Hepatocyte (in vitro differentiated cells): ENCODE measurements around the gene C2.

Experiments
- EZH2 ChIP-seq: fragments of 200-600 bp; sonication (generic); IDR thresholded peaks from 2 replicates; pipeline ENCODE4 v1.6.1; 2016; ENCODE audit warnings: antibody characterized with exemption, mild to moderate bottlenecking, borderline replicate concordance
- TF ChIP-seq, protein P1 (sequence below): fragments of 200-600 bp; sonication (generic); IDR thresholded peaks from 2 replicates; pipeline ENCODE4 v1.5.1; 2016; ENCODE audit warnings: antibody characterized with exemption, mild to moderate bottlenecking; ENCODE audit not compliant: poor library complexity

DNA sequence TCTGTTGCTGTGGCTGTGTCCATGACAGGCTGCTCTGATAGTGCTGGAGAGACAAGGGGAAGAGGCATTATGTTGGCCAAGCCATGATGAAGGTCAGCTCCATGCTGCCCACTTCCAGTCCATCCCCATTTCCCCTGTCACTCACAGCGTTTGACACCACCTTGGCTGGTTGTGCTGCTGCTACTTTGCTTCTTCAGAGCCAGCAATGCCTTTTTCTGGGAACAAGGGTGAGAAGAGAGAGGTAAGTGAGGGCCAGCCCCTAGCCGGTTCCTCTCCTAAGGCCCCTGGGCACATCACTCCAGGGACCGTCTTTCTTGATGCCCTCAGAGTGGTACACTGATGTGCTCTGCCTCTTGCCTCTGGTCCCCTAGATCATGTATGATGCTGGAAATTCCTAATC, 29.3 kb downstream of the C2 start:
- TF ChIP-seq, protein P1, sequence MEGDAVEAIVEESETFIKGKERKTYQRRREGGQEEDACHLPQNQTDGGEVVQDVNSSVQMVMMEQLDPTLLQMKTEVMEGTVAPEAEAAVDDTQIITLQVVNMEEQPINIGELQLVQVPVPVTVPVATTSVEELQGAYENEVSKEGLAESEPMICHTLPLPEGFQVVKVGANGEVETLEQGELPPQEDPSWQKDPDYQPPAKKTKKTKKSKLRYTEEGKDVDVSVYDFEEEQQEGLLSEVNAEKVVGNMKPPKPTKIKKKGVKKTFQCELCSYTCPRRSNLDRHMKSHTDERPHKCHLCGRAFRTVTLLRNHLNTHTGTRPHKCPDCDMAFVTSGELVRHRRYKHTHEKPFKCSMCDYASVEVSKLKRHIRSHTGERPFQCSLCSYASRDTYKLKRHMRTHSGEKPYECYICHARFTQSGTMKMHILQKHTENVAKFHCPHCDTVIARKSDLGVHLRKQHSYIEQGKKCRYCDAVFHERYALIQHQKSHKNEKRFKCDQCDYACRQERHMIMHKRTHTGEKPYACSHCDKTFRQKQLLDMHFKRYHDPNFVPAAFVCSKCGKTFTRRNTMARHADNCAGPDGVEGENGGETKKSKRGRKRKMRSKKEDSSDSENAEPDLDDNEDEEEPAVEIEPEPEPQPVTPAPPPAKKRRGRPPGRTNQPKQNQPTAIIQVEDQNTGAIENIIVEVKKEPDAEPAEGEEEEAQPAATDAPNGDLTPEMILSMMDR = no peak
- no peak for TF ChIP-seq EZH2
